HT1080 (cell line): Measurements from ENCODE around the gene MLIP. TPM values are rescaled to one million over a fixed set of nuclear protein-coding genes. Genes with fewer than 3 reads are reported as not detected.
"Not testable (repeated sequence)": the region's sequence is repeated elsewhere in the genome, so short reads cannot be mapped to it uniquely, and the experiment has no call there.

ENCODE experiments used
- DNase-seq: peaks from one replicate; pipeline ENCODE4 v3.0.0-alpha.2; 2015; ENCODE audit warnings: low read depth
- polyA plus RNA-seq, 2 experiments: library from polyadenylated mRNA; depleted of rRNA; stranded (reverse); fragments of >200 nt; gene quantifications; 2 replicates each; pipeline ENCODE4 v1.2.3, GENCODE V29; 2015
- total RNA-seq: library from RNA; depleted of rRNA; stranded (reverse); fragments of >200 nt; shearing (Covaris generic); gene quantifications from 2 replicates; pipeline ENCODE4 v1.2.3, GENCODE V29; 2014; rRNA removed

Gene MLIP, protein sequence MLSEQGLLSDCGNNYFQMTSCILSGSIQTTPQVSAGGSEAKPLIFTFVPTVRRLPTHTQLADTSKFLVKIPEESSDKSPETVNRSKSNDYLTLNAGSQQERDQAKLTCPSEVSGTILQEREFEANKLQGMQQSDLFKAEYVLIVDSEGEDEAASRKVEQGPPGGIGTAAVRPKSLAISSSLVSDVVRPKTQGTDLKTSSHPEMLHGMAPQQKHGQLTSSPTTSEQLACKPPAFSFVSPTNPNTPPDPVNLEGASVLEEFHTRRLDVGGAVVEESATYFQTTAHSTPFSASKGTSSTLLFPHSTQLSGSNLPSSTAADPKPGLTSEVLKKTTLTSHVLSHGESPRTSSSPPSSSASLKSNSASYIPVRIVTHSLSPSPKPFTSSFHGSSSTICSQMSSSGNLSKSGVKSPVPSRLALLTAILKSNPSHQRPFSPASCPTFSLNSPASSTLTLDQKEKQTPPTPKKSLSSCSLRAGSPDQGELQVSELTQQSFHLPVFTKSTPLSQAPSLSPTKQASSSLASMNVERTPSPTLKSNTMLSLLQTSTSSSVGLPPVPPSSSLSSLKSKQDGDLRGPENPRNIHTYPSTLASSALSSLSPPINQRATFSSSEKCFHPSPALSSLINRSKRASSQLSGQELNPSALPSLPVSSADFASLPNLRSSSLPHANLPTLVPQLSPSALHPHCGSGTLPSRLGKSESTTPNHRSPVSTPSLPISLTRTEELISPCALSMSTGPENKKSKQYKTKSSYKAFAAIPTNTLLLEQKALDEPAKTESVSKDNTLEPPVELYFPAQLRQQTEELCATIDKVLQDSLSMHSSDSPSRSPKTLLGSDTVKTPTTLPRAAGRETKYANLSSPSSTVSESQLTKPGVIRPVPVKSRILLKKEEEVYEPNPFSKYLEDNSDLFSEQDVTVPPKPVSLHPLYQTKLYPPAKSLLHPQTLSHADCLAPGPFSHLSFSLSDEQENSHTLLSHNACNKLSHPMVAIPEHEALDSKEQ
- not detected in 2 replicates for total RNA-seq
- not detected in 2 replicates for polyA plus RNA-seq (2015; cell fraction: cytosol; rRNA removed)
- not detected in 2 replicates for polyA plus RNA-seq (2015; cell fraction: nucleus; rRNA removed)

DNA sequence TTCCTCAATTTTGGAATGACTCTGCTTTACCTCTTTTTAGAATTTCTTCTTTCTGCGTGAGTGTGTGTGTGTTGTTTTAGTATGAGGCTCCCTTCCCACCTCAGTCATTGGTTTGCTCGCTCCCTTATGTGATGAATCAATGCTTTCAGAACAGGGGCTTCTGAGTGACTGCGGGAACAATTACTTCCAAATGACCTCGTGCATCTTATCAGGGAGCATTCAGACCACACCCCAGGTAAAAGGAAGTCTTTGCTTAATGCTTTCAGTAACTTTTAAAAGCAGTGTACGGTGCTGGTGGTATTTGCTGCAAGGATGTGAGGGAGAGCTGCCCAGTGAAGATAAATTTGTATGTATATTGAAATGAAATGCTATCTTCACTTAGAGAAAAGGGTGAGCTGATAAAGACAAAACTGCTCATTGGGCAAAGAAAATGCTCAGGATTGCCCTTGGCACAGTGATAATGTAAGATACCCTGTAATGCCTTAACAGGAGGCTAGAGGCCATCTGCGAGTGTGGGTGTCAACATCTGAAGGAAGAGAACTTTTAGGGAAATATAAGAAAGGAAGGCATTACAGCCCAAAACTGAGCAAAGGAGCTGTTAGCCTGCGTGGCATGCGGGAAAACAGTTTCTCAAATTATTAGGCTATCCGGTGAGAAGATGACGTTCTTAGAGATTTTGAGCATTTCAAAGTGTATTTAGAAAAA is at the start of gene MLIP:
TSS of gene MLIP (plus strand) at position 103 of the 705 bp plus-strand sequence. CDS start at position 140, 37 bp downstream.
- no peak for DNase-seq

DNA sequence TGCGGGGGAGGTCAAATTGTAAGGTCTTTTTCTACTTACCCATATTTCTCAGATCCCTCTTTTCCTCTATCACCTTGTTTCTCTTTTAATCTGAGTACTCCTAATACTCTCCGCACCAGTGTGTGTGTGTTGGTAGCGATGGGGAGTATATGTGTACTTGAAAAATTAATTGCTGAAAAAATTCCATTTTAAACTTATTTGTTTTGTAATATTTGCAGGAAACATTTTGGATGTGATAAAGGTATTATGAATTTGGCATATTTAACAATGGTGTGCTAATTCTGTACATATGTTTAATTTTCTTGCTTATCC is 48.1 kb upstream of the MLIP start:
- DNase-seq = no peak

DNA sequence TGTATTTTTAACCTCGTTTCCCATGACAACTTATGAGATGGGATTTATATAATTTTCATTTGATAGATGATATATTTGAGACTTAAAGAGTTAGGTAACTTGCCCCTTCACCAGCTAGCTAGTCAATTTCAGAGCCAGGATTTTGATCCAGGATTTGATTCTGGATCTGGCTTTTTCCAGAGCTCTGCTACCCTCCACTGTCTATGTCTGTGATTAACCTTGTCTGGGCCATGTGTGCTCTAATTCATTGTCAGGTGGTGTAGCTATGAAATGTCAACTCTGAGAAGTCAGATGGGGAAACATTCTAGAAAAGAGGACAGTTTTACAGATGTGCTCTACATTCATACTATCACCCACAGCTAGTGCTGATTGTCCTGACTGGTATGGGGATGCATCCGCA is 42.5 kb upstream of the MLIP start:
- DNase-seq = no peak

DNA sequence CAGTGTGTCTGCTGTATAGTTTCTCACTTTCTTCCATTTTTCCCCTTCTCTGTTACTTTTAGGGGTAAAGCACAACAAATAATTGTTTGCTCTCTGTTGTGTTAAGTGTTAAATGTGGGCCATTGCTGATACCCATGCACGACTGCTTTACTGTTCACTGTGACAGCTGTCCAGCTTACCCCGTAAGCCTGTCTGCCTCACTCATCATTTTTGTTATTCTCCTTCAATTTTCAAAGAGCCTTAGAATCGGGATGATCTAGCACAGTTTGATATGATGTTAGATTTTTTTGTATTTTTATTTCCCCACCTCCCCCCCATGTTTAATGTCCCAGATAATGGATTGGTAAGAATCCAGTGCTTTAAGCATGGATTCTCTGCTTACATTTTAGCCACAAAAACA is 41.2 kb upstream of the MLIP start:
- DNase-seq = no peak

DNA sequence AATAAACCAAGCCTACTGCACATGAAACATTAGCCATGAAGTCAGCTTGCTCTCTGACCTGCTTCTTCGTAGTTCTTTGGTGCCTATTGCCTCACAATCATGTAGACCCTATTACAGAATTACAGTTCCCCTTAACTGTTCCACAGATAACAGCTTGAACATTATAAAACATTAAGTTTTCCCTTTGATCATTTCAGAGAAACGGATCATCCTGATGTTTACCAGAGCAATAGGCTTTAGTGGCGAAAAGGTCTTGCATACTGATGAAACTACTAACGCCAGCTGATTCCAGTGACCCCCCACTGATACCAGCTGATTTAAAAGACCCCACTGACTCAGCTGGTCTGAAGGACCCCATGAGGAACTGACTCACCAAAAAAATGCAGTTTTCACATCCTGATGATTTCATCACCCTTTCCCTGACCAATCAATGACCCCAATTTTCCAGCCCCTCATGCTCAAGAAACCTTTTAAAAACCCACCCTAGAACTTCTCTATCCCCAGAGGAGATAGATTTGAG is 39.4 kb upstream of the MLIP start:
- peak; percentile 23 for DNase-seq

DNA sequence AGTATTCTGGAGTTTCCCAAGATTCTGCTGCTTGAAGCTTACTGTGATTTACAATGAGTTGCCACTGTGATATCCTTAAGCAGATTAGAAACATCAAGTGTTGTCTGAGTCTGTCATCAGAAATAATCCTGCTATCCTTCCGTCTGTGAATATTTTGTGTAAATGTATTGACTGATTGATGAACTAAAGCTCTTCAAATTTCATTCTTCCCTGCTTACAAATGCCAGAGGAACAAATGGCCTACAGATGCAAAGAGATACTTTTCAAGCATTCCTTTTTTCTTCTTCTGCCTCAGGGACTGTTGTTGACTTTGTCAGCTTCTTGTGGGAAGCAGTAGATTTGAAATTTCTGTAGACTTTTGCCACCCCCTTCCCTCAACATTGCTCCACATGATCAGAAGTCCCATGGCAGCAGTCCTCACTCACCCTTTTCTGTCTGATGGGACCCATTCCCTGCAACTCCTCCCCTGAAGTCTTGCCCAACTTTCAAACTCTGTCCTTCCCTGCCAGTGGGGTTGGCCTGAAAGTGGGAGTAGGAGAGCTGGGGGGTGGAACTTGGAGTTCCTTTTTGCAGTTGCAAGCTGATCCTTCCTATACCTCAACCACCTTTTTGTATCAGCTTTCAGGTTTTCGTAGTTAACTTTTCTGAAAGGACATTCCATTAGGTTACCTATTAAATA is 38.5 kb upstream of the MLIP start:
- DNase-seq = no peak

DNA sequence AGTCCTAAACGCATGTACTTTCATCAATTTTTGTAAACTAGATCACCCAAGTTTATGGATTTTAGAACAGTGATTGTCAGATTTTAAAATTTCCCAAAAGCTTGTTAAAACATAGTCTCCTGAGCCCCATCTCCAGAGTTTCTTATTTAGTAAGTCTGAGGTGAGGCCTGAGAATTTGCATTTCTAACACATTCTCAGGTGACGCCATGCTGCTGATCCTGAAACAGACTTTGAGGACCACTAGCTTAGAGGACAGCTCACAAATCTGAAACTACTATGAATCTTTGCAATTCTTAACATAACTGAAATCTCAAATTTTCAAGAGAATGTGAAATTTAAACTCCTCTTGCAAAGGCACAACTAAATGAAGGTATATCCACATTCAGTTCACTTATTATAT is 37.8 kb upstream of the MLIP start:
- DNase-seq = no peak

DNA sequence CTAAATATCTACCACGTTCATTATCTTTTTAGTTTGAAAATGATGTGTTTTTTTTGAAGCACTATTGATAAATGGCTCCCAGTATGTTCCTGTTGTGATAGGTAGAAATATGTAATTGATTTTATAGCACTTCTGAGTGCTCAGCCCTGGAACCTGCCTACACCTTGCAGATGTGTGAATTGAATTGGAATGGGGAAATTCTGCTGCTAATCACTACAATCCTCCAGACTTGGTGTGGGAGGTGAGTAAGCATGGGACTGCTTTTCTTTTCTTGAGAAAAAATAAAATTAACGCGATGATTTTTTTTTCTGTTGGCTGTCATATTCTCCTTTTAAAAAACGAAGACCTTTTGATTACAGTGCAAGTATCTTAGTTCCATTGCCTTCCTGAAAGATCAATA is 37.1 kb upstream of the MLIP start:
- DNase-seq = no peak

DNA sequence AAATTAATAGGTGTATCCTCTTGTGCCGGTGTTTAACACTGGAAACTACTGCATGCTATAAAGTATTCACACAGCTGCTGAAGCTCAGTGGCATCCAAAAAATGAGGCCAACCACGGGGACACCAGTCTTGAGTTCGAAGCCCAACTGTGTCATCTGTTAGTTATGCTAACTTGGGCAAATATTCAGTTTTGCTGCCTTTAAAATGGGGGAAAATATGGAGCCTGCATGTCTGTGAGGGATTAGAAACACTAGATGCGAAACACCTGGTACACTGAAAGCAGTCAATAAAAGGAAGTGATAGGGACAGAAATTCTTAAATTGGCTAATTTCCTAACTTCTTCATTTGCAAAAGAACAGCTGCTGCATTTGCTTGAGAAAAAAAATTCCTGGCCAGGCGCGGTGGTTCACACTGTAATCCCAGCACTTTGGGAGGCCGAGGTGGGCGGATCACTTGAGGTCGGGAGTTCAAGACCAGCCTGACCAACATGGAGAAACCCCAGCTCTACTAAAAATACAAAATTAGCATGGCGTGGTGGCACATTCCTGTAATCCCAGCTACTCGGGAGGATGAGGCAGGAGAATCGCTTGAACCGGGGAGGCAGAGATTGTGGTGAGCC is 36.6 kb upstream of the MLIP start:
- DNase-seq = no peak

DNA sequence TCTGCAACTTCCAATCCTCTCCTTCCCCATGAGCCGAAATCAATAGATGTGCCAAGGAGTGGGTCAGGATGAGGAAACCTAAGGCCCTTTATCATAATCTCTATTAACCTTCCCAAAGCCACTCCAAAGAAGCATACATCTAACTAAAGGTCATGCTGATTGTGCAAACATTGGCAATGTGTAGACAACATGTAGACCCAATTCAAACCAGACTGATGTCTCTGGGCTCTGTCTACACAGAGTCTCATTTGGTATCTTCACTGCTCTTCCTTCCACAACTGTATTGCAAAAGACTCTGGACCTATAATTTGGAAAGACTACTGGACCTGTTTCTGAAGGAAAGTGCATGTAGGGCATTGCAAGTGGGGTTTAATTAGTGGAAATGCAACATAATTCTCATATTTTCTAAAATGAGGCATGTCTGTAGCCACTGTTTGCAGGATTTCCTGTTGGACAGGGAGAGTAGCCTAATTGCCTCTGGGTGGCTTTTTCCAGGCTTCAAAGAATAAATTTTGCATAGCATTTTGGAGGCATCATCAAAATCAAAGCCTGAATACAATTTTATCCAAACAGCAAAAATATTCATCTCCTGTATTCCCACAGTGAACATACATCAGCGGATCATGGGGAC is 35.0 kb upstream of the MLIP start:
- no peak for DNase-seq

DNA sequence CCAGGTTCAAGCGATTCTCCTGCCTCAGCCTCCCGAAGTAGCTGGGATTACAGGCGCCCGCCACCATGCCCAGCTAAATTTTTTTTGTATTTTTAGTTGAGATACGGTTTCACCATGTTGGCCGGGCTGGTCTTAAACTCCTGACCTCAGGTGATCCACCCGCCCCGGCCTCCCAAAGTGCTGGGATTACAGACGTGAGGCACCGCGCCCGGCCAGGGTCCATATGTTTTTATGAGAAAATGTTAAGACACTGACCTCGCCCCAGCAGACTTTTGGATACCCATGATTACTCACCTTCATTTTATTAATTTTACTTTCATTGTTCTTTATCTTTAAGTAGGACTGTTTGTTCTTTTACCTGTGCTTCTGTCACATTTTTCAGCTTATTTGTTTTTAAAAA is 29.7 kb upstream of the MLIP start:
- not testable (repeated sequence) for DNase-seq

DNA sequence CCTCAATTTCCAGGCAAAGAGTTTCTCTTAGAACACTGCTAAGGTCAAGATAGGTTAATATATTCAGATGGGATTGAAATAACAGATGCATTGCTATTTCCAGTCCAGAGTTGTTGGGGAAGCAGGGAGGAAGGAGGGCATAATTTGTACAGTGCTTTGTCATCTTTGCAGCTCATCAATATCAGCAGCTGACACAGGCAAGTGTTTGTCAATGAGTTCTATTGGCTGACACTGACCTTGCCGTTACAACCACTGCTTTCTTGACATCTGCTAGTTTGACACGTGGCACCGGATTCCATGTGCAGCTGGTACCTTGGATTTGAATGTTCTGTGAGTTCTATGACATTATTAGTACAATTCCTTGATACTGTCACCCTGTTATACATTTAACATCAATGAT is 28.0 kb upstream of the MLIP start:
- no peak for DNase-seq

DNA sequence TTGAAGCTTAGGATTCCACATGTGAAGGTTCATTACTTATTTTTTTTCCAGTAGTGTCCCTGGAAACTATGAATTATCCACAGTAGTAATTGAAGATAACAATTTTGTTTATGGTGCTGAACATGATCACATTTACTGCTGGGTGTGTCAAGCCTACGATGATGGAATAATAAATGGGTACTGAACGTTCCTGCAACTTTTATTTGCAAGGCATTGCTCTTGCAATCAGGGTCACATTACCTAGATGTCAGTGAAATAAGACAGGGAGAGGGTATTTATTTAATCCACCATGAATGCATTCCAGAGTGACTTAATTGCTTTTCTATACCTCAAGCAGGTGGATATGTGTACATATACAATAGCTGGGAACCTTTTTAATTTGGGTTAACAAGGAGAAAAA is 27.0 kb upstream of the MLIP start:
- no peak for DNase-seq

DNA sequence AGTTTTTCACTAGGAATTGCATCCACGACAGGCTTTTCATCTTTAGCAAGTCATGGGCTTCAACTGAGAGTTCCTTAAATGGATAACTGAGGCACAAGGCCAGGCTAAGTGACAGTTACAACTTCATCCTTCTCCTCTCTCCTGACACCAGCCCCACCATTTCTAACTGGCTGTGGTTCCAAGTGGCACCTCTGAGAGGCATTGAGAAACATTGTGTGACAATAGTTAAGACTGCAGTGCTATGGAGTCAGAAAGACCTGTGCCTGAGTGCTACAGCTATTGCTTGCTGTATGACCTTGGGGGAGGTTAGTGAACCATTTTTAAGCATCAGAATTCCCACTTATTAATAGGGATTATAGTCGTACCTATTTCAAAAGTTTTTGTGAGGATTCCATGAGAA is 26.2 kb upstream of the MLIP start:
- DNase-seq = no peak

DNA sequence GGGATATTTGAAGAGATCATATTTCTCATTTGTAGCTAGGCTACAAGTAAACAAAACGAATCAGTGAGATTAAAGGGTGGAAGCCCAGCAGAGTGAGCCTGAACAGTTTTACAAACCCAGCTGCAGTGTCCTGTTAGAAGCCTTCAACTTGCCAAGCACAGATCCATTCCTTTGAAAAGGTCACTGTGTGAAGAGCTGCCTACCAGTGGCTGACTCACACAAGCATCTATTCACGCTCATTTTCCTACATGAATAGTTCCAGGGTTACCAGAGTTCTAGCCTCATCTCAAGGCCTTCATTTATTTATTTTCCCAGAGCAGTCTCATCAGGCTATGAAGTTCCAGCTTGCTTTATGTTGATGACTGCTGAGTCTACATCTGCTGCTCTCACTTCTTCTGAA is 25.7 kb upstream of the MLIP start:
- peak; percentile 43 for DNase-seq

DNA sequence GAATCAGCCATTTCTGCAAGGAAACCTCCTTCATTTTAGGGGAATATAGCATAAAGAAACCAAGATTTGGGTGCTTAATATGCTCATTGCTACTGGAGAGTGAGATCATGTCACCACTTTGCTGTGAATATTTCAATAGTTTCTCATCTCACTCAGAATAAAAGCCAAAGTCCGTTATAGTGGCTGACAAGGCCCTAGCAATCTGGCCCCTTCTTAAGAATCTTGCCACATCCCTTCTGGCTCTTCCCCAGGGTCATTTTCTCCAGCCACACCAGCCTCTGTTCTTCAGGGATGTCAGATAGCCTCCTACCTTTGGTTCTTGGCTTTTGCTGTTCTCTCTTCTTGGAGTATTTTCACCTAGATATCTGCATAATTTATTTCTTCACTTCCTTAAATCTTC is 24.8 kb upstream of the MLIP start:
- DNase-seq = no peak

DNA sequence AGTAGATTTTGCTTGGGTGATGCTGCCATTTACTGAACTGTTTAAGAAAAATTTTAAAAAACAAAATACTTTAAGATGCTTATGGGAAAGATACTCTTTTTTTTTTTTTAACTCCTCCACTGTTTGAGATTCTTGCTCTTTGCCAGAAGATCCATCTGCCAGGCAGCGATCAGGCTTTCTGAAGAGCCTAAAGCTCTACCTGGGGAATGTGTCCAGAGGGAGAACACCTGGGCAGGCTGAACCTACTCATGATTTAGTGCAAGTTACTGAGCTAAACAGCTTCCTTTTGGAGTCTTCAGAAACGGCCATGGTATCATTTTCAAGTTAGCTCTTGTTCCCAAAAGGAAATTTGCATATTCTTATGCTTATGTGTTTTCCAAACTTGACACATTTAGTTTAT is 23.5 kb upstream of the MLIP start:
- no peak for DNase-seq

DNA sequence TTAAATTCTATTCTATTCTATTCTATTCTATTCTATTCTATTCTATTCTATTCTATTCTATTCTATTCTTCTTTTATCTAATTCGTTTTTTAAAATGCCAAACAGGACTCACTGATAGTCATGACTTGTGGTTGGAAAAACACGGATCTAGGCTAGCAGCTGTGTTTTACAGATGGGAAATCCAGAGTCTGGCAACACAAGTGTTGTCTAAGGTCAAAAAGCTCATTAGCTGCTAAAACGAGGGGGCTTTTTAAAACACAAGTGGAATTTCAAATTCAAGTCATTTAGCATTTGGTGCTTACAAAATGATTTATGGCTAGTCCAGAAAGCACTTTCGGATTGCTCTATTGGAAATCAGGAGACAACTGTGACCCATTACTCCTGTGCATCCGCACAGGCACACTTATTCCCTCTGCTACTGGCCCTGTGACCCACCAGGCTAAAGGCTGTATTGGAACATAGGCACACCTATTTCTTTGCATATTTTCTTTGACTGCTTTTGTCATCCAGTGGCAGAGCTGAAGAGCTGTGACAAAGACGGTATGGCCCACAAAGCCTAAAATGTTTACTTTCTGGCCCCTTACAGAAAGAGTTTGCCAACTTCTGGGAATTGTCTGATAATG is 17.8 kb upstream of the MLIP start:
- no peak for DNase-seq

DNA sequence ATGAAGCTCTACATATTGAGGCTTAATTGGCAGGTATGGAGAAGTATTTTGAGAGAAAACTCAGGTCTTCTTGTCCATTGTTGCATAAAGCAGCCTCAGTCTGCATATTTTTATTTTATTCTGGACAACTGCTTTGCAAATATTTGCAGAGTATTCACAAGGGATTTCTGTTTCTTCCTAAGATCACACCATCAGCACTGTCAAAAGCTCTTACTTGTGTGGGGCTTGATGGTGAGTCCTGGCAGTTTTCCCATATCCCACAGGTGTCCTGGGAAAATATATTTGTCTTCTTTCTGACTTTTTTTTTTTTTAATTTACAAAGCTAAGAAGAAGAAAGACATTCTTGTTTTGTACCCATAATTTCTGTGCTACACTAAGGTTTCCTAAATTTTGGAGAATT is 16.9 kb upstream of the MLIP start:
- no peak for DNase-seq
